Measurements from ENCODE around the gene PTPN14.

DNA sequence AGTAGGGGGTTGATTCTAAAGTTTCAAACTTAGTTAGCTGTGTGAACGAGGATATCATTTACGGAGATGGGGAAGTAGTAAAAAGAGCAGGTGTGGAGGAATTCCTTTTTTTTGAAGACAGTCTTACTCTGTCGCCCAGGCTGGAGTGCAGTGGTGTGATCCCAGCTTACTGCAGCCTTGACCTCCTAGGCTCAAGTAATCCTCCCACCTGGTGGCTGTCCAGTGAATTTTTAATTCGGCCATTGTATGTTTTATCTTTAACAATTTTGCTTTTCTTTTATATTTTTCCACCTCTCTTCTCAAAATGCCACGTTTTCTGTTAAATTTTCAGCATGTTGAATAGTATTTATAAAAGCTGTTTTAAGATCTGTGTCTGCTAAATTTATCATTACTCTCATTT, 39.3 kb upstream of the PTPN14 start:
- TF ChIP-seq, protein P1, sequence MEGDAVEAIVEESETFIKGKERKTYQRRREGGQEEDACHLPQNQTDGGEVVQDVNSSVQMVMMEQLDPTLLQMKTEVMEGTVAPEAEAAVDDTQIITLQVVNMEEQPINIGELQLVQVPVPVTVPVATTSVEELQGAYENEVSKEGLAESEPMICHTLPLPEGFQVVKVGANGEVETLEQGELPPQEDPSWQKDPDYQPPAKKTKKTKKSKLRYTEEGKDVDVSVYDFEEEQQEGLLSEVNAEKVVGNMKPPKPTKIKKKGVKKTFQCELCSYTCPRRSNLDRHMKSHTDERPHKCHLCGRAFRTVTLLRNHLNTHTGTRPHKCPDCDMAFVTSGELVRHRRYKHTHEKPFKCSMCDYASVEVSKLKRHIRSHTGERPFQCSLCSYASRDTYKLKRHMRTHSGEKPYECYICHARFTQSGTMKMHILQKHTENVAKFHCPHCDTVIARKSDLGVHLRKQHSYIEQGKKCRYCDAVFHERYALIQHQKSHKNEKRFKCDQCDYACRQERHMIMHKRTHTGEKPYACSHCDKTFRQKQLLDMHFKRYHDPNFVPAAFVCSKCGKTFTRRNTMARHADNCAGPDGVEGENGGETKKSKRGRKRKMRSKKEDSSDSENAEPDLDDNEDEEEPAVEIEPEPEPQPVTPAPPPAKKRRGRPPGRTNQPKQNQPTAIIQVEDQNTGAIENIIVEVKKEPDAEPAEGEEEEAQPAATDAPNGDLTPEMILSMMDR (IDR thresholded peaks at IDR 0.05; ENCODE audit: insufficient read depth, low read length) = no peak
- TF ChIP-seq, protein P2, sequence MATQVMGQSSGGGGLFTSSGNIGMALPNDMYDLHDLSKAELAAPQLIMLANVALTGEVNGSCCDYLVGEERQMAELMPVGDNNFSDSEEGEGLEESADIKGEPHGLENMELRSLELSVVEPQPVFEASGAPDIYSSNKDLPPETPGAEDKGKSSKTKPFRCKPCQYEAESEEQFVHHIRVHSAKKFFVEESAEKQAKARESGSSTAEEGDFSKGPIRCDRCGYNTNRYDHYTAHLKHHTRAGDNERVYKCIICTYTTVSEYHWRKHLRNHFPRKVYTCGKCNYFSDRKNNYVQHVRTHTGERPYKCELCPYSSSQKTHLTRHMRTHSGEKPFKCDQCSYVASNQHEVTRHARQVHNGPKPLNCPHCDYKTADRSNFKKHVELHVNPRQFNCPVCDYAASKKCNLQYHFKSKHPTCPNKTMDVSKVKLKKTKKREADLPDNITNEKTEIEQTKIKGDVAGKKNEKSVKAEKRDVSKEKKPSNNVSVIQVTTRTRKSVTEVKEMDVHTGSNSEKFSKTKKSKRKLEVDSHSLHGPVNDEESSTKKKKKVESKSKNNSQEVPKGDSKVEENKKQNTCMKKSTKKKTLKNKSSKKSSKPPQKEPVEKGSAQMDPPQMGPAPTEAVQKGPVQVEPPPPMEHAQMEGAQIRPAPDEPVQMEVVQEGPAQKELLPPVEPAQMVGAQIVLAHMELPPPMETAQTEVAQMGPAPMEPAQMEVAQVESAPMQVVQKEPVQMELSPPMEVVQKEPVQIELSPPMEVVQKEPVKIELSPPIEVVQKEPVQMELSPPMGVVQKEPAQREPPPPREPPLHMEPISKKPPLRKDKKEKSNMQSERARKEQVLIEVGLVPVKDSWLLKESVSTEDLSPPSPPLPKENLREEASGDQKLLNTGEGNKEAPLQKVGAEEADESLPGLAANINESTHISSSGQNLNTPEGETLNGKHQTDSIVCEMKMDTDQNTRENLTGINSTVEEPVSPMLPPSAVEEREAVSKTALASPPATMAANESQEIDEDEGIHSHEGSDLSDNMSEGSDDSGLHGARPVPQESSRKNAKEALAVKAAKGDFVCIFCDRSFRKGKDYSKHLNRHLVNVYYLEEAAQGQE (IDR thresholded peaks at IDR 0.05; ENCODE audit: insufficient replicate concordance, low read depth) = no peak
- no peak for TF ChIP-seq POLR2AphosphoS5 (IDR thresholded peaks at IDR 0.05; ENCODE audit: low read depth)
